ENCODE data around the gene DENND5A. TPM values are rescaled to one million over a fixed set of nuclear protein-coding genes. Genes with fewer than 3 reads are reported as not detected.

Gene DENND5A
- total RNA-seq, 2 experiments from 2014 or later: 4.0 to 10.5 TPM

DNA sequence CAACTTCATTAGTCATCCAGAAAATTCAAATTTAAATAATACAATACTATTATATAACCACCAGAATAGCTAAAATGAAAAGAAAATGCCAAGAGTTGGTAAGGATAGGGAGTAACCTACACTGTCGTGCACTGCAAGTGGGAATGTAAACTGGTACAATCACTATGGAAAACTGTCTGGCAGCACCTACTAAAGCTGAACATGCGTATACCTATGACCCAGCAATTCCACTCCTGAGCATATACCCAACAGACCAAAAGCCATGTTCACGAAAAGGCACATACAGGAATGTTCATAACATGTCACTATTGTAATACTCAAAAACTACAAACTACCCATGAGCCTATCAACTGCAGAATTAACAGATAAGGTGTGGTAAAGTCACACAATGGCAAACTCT lies 32.7 kb downstream of the DENND5A start:
- no peak for DNase-seq (ENCODE audit: low spot score)
- H3K27ac ChIP-seq (ENCODE audit: low read depth, low read length, poor library complexity, severe bottlenecking): no peak overlapping the region
- POLR2A ChIA-PET: no interaction called here
- BruUV-seq (replicated peaks): no TSS peak
- no peaks in the 10 kb centered on the region for H3K9me3 ChIP-seq (ENCODE audit: low read length)
- no peak overlapping the region for H3K4me2 ChIP-seq (ENCODE audit: low read length)
- H2AFZ ChIP-seq (ENCODE audit: low read length): no peak overlapping the region
- H3K4me3 ChIP-seq (ENCODE audit: low read depth, low read length, poor library complexity, severe bottlenecking): no peak overlapping the region
- no peaks in the 10 kb centered on the region for H3K4me1 ChIP-seq (ENCODE audit: insufficient read depth, low read length, poor library complexity, severe bottlenecking)
- CTCF ChIA-PET (ENCODE audit: unreplicated experiment): no interaction called here
- intact Hi-C loops (cut with micrococcal nuclease; ENCODE audit: unreplicated experiment): no loop called here
- H4K20me1 ChIP-seq (ENCODE audit: insufficient read depth, low read length): no peaks in the 10 kb centered on the region
- H3K79me2 ChIP-seq (ENCODE audit: insufficient read depth, low read depth, low read length): no peaks in the 10 kb centered on the region
- no peaks in the 10 kb centered on the region for H3K9me2 ChIP-seq (ENCODE audit: insufficient read depth, low read length)
- no peak for TF ChIP-seq EZH2phosphoT487 (IDR thresholded peaks at IDR 0.05; ENCODE audit: borderline replicate concordance, low read depth, low read length)
- TF ChIP-seq, protein P1, sequence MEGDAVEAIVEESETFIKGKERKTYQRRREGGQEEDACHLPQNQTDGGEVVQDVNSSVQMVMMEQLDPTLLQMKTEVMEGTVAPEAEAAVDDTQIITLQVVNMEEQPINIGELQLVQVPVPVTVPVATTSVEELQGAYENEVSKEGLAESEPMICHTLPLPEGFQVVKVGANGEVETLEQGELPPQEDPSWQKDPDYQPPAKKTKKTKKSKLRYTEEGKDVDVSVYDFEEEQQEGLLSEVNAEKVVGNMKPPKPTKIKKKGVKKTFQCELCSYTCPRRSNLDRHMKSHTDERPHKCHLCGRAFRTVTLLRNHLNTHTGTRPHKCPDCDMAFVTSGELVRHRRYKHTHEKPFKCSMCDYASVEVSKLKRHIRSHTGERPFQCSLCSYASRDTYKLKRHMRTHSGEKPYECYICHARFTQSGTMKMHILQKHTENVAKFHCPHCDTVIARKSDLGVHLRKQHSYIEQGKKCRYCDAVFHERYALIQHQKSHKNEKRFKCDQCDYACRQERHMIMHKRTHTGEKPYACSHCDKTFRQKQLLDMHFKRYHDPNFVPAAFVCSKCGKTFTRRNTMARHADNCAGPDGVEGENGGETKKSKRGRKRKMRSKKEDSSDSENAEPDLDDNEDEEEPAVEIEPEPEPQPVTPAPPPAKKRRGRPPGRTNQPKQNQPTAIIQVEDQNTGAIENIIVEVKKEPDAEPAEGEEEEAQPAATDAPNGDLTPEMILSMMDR (conservative IDR thresholded peaks at IDR 0.05; ENCODE audit: low read length): no peak
- no peaks in the 10 kb centered on the region for H3K36me3 ChIP-seq (ENCODE audit: insufficient read depth, low read length)

DNA sequence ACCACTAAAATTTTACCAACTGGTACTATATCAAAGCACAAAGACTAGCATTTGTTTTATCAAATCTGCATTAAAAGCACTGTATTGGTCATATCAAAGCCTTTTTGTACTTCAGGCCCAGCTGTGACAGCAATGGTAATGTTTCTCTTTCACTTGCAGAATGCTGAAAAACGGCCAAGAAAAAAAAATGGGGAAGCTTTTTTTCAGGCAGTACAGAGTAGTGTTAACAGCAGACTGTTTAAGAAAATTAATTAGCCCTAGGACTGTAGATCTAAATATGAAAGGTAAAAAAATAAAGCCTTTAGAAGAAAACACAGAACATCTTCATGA lies 33.3 kb downstream of the DENND5A start:
- ChIA-PET CTCF (ENCODE audit: unreplicated experiment) (no interaction called here), POLR2A (interaction anchor here (0.6 to 0.8 kb wide), 3 partner anchors 51 to 422 kb away, joined by 3 to 4 read pairs (median 3); a partner anchor contains a TSS)
- Histone ChIP-seq H3K27ac (ENCODE audit: low read depth, low read length, poor library complexity, severe bottlenecking) (no peak overlapping the region), H3K4me1 (ENCODE audit: insufficient read depth, low read length, poor library complexity, severe bottlenecking) (no peaks in the 10 kb centered on the region), H4K20me1 (ENCODE audit: insufficient read depth, low read length) (no peaks in the 10 kb centered on the region), H3K4me2 (ENCODE audit: low read length) (no peak overlapping the region), H3K9me2 (ENCODE audit: insufficient read depth, low read length) (no peaks in the 10 kb centered on the region), H3K36me3 (ENCODE audit: insufficient read depth, low read length) (no peaks in the 10 kb centered on the region), H3K79me2 (ENCODE audit: insufficient read depth, low read depth, low read length) (no peaks in the 10 kb centered on the region), H3K4me3 (ENCODE audit: low read depth, low read length, poor library complexity, severe bottlenecking) (no peak overlapping the region), H2AFZ (ENCODE audit: low read length) (no peak overlapping the region), H3K9me3 (ENCODE audit: low read length) (no peaks in the 10 kb centered on the region)
- no peak for TF ChIP-seq EZH2phosphoT487 (IDR thresholded peaks at IDR 0.05; ENCODE audit: borderline replicate concordance, low read depth, low read length)
- TF ChIP-seq, protein P1 (conservative IDR thresholded peaks at IDR 0.05; ENCODE audit: low read length): no peak
- BruUV-seq (replicated peaks): no TSS peak
- intact Hi-C loops (cut with micrococcal nuclease; ENCODE audit: unreplicated experiment): no loop called here
- DNase-seq (ENCODE audit: low spot score): no peak

DNA sequence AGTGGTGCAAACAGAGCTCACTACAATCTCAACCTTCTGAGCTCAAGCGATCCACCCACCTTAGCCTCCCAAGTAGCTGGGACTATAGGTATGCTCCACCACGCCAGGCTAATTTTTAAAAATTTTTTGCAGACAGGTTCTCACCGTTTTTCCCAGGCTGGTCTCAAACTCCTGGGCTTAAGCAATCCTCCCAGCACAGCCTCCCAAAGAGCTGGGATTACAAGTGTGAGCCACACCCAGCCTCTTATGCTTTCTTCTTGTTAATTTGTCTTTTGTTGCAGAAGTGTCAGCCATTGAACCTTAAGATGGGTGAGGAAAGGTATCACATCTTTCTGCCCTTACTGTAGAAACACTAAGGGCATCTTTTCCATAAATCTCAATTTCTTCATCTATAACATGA lies 34.9 kb downstream of the DENND5A start:
- H3K9me2 ChIP-seq (ENCODE audit: insufficient read depth, low read length): no peaks in the 10 kb centered on the region
- intact Hi-C loops (cut with micrococcal nuclease; ENCODE audit: unreplicated experiment): no loop called here
- no peaks in the 10 kb centered on the region for H3K79me2 ChIP-seq (ENCODE audit: insufficient read depth, low read depth, low read length)
- no peak for DNase-seq (ENCODE audit: low spot score)
- no peak overlapping the region for H2AFZ ChIP-seq (ENCODE audit: low read length)
- no peak overlapping the region for H3K4me2 ChIP-seq (ENCODE audit: low read length)
- ChIA-PET POLR2A (no interaction called here), CTCF (ENCODE audit: unreplicated experiment) (interaction anchor here (0.6 kb wide), 1 partner anchor 228 kb away, joined by 3 read pairs; no protein-coding TSS in a partner anchor)
- no TSS peak for BruUV-seq (replicated peaks)
- TF ChIP-seq EZH2phosphoT487 (IDR thresholded peaks at IDR 0.05; ENCODE audit: borderline replicate concordance, low read depth, low read length): no peak
- TF ChIP-seq, protein P1 (conservative IDR thresholded peaks at IDR 0.05; ENCODE audit: low read length): no peak
- no peak overlapping the region for H3K4me3 ChIP-seq (ENCODE audit: low read depth, low read length, poor library complexity, severe bottlenecking)
- H4K20me1 ChIP-seq (ENCODE audit: insufficient read depth, low read length): no peaks in the 10 kb centered on the region
- H3K4me1 ChIP-seq (ENCODE audit: insufficient read depth, low read length, poor library complexity, severe bottlenecking): no peaks in the 10 kb centered on the region
- H3K27ac ChIP-seq (ENCODE audit: low read depth, low read length, poor library complexity, severe bottlenecking): no peak overlapping the region
- H3K9me3 ChIP-seq (ENCODE audit: low read length): no peaks in the 10 kb centered on the region
- no peaks in the 10 kb centered on the region for H3K36me3 ChIP-seq (ENCODE audit: insufficient read depth, low read length)
